C4-2B (cell line): ENCODE data around the gene TMEM185B.

Experiments used
- H3K27ac ChIP-seq: fragments of 450-650 bp; 2 replicates; pipeline ENCODE4 v1.5.1; 2017
- CTCF ChIP-seq: fragments of 450-650 bp; conservative IDR thresholded peaks from 2 replicates; pipeline ENCODE4 v1.5.1; 2017; ENCODE audit warnings: mild to moderate bottlenecking
- ZFX ChIP-seq: fragments of 450-650 bp; IDR thresholded peaks from 2 replicates; pipeline ENCODE4 v1.6.1; 2017

Gene TMEM185B

GRCh38 chr2:120229341-120229740, 6.1 kb upstream of the TMEM185B start:
- no peak for TF ChIP-seq CTCF
- no peak for TF ChIP-seq ZFX
- no peak overlapping the region for H3K27ac ChIP-seq

- H3K27ac ChIP-seq, result no peak overlapping the region
- TF ChIP-seq CTCF (no peak), ZFX (no peak)
Measured at GRCh38 chr2:120228503-120228902, 5.3 kb upstream of the TMEM185B start.

GRCh38 chr2:120227111-120227991, 4.2 kb upstream of the TMEM185B start:
- TF ChIP-seq ZFX, result no peak
- TF ChIP-seq CTCF, result no peak
- no peak overlapping the region for H3K27ac ChIP-seq

GRCh38 chr2:120226316-120226715, 3.1 kb upstream of the TMEM185B start:
- TF ChIP-seq ZFX (no peak), CTCF (no peak)
- no peak overlapping the region for H3K27ac ChIP-seq

GRCh38 chr2:120225549-120226065, 2.4 kb upstream of the TMEM185B start:
- TF ChIP-seq CTCF, result no peak
- no peak for TF ChIP-seq ZFX
- H3K27ac ChIP-seq, result no peak overlapping the region

- H3K27ac ChIP-seq, result peak overlapping the region; percentile 91; the same call in 1 of the 2 replicates
- TF ChIP-seq ZFX (no peak), CTCF (no peak)
Measured at GRCh38 chr2:120224735-120225548, 1.7 kb upstream of the TMEM185B start.

GRCh38 chr2:120224256-120224655, 1.1 kb upstream of the TMEM185B start:
- no peak for TF ChIP-seq CTCF
- TF ChIP-seq ZFX, result no peak
- peak overlapping the region; percentile 91 for H3K27ac ChIP-seq
